SU-DHL-6 (cell line): ENCODE measurements around the gene CLC.

Experiments used
- H2AFZ ChIP-seq: fragments of 200-600 bp; sonication (generic); 2 replicates; pipeline ENCODE4 v1.6.1; 2014; ENCODE audit warnings: low read depth, mild to moderate bottlenecking, moderate library complexity, mixed read lengths, antibody characterized with exemption, low read length; ENCODE audit not compliant: severe bottlenecking
- H3F3A ChIP-seq: fragments of 200-600 bp; shearing (Covaris generic); 2 replicates; pipeline ENCODE4 v1.6.0; 2016; ENCODE audit warnings: antibody characterized with exemption, mild to moderate bottlenecking; ENCODE audit not compliant: insufficient read depth
- H3K27ac ChIP-seq: fragments of 200-600 bp; sonication (generic); 2 replicates; pipeline ENCODE4 v1.5.1; 2016; ENCODE audit warnings: low read depth, mild to moderate bottlenecking, low read length, moderate library complexity, mixed read lengths
- H3K27me3 ChIP-seq: fragments of 200-600 bp; sonication (generic), shearing (Covaris generic); 2 replicates; pipeline ENCODE4 v1.6.0; 2014; ENCODE audit warnings: mild to moderate bottlenecking, low read length
- H3K36me3 ChIP-seq: fragments of 200-600 bp; sonication (generic); 2 replicates; pipeline ENCODE4 v1.6.1; 2014; ENCODE audit warnings: mild to moderate bottlenecking, low read length, mixed read lengths
- H3K4me2 ChIP-seq: fragments of 300-600, 200-600 bp; shearing (Covaris generic), sonication (generic); 2 replicates; pipeline ENCODE4 v1.6.0; 2014; ENCODE audit warnings: low read length, low read depth, mild to moderate bottlenecking; ENCODE audit not compliant: poor library complexity, severe bottlenecking
- H3K4me3 ChIP-seq: fragments of 200-600 bp; sonication (generic); 2 replicates; pipeline ENCODE4 v1.5.1; 2014; ENCODE audit warnings: antibody characterized with exemption, low read length, mild to moderate bottlenecking, mixed read lengths; ENCODE audit not compliant: insufficient read depth, poor library complexity, severe bottlenecking
- H3K79me2 ChIP-seq: fragments of 200-600 bp; sonication (generic); 2 replicates; pipeline ENCODE4 v1.6.1; 2014; ENCODE audit warnings: mild to moderate bottlenecking, low read length, moderate library complexity; ENCODE audit not compliant: insufficient read depth
- H3K9ac ChIP-seq: fragments of 200-600 bp; sonication (generic); 2 replicates; pipeline ENCODE4 v1.7.0; 2014; ENCODE audit warnings: mild to moderate bottlenecking, low read length
- H3K9me2 ChIP-seq: fragments of 200-600 bp; sonication (generic); replicated peaks from 2 replicates; pipeline ENCODE4 v1.6.1; 2014; ENCODE audit warnings: low read length; ENCODE audit not compliant: insufficient read depth
- H3K9me3 ChIP-seq: fragments of 200-600 bp; sonication (generic); 2 replicates; pipeline ENCODE4 v1.6.1; 2014; ENCODE audit warnings: low read length, mixed read lengths; ENCODE audit not compliant: insufficient read depth
- H4K20me1 ChIP-seq: fragments of 200-600 bp; sonication (generic); 2 replicates; pipeline ENCODE4 v1.6.1; 2014; ENCODE audit warnings: low read depth, mild to moderate bottlenecking, antibody characterized with exemption, low read length, moderate library complexity, mixed read lengths
- CTCF ChIP-seq: fragments of 200-600 bp; sonication (generic); IDR thresholded peaks from one replicate; pipeline ENCODE4 v1.5.1; 2017; ENCODE audit warnings: antibody characterized with exemption, mild to moderate bottlenecking, low read length, moderate library complexity; ENCODE audit not compliant: insufficient read depth, poor library complexity, severe bottlenecking
- EZH2phosphoT487 ChIP-seq: fragments of 200-600 bp; sonication (generic), shearing (Covaris generic); conservative IDR thresholded peaks from 2 replicates; pipeline ENCODE4 v1.6.1; 2018; ENCODE audit warnings: mild to moderate bottlenecking, antibody characterized with exemption, low read length, moderate library complexity, mixed read lengths

The CLC gene

GRCh38 chr19:39698535-39698934 is 39.3 kb downstream of the CLC start:
- H3F3A ChIP-seq = no peaks in the 10 kb centered on the region
- no peaks in the 10 kb centered on the region for H3K79me2 ChIP-seq
- no peaks in the 10 kb centered on the region for H4K20me1 ChIP-seq
- no peak overlapping the region for H3K9ac ChIP-seq
- TF ChIP-seq EZH2phosphoT487 = no peak
- no peak for TF ChIP-seq CTCF
- no peaks in the 10 kb centered on the region for H3K9me2 ChIP-seq
- no peak overlapping the region for H3K4me3 ChIP-seq
- H3K27me3 ChIP-seq = no peaks in the 10 kb centered on the region
- H3K4me2 ChIP-seq = no peak overlapping the region
- H3K36me3 ChIP-seq = no peaks in the 10 kb centered on the region
- H3K9me3 ChIP-seq = no peaks in the 10 kb centered on the region
- no peak overlapping the region for H3K27ac ChIP-seq
- H2AFZ ChIP-seq = no peak overlapping the region

- Histone ChIP-seq H4K20me1 (no peaks in the 10 kb centered on the region), H3F3A (no peaks in the 10 kb centered on the region), H3K4me2 (no peak overlapping the region), H3K27ac (no peak overlapping the region), H2AFZ (no peak overlapping the region), H3K9me3 (no peaks in the 10 kb centered on the region), H3K79me2 (no peaks in the 10 kb centered on the region), H3K9me2 (no peaks in the 10 kb centered on the region), H3K9ac (no peak overlapping the region), H3K27me3 (no peaks in the 10 kb centered on the region), H3K36me3 (no peaks in the 10 kb centered on the region), H3K4me3 (no peak overlapping the region)
- TF ChIP-seq EZH2phosphoT487 = no peak
- no peak for TF ChIP-seq CTCF
Observed at GRCh38 chr19:39696387-39696786, 41.4 kb downstream of the CLC start.

- Histone ChIP-seq H3K4me2 (no peak overlapping the region), H3K36me3 (no peaks in the 10 kb centered on the region)
Observed at GRCh38 chr19:39695759-39696158, 42.1 kb downstream of the CLC start.

More at GRCh38 chr19:39695759-39696158, 42.1 kb downstream of the CLC start:
- no peak overlapping the region for H3K9ac ChIP-seq
- H3F3A ChIP-seq = no peaks in the 10 kb centered on the region
- H3K9me2 ChIP-seq = no peaks in the 10 kb centered on the region
- H2AFZ ChIP-seq = no peak overlapping the region
- H4K20me1 ChIP-seq = no peaks in the 10 kb centered on the region
- no peaks in the 10 kb centered on the region for H3K79me2 ChIP-seq
- no peak for TF ChIP-seq EZH2phosphoT487
- TF ChIP-seq CTCF = no peak
- no peak overlapping the region for H3K4me3 ChIP-seq
- H3K27ac ChIP-seq = no peak overlapping the region
- H3K9me3 ChIP-seq = no peaks in the 10 kb centered on the region
- no peaks in the 10 kb centered on the region for H3K27me3 ChIP-seq
